ENCODE measurements around the gene ADD2.
A peak's percentile ranks its signal among the peaks of the same experiment; 100 is the strongest.
"Not testable (repeated sequence)": the region's sequence is repeated elsewhere in the genome, so short reads cannot be mapped to it uniquely, and the experiment has no call there.

Gene ADD2

GRCh38 chr2:70630761-70631160 lies 137.2 kb downstream of the ADD2 start:
- H2BK5ac ChIP-seq (ENCODE audit: low read length): no peak overlapping the region
- no peak overlapping the region for H3K4ac ChIP-seq (ENCODE audit: low read depth, low read length)
- H4K8ac ChIP-seq (ENCODE audit: low read depth, low read length): peak overlapping the region; percentile 56
- no peak overlapping the region for H3K23ac ChIP-seq (ENCODE audit: low read length)
- H4K5ac ChIP-seq (ENCODE audit: low read length): no peak overlapping the region
- H2BK120ac ChIP-seq (ENCODE audit: low read depth, low read length): no peak overlapping the region
- no peak overlapping the region for H3K9ac ChIP-seq (ENCODE audit: low read length)
- peak overlapping the region; percentile 45 for H2BK15ac ChIP-seq (replicated peaks; ENCODE audit: low read depth)
- WGBS (ENCODE audit: extremely low coverage, insufficient coverage, low lambda C conversion rate): no CpG with 5 or more reads among the region's 1 CpG
- no peaks in the 10 kb centered on the region for H3K79me1 ChIP-seq (ENCODE audit: low read length)
- H3K36me3 ChIP-seq (ENCODE audit: control insufficient read depth, insufficient read depth, low read length): no peaks in the 10 kb centered on the region
- no peak overlapping the region for H3K4me2 ChIP-seq (ENCODE audit: low read length)
- H3K79me2 ChIP-seq (ENCODE audit: control insufficient read depth, insufficient read depth, low read length): no peaks in the 10 kb centered on the region
- H3K27me3 ChIP-seq (ENCODE audit: insufficient read depth, low read length, poor library complexity): no peaks in the 10 kb centered on the region
- peaks cover 2% of the 10 kb centered on the region for H3K4me1 ChIP-seq (ENCODE audit: control insufficient read depth, low read depth, low read length)
- H3K27ac ChIP-seq (ENCODE audit: low read depth, low read length): no peak overlapping the region
- H3K56ac ChIP-seq (ENCODE audit: low read length): no peak overlapping the region
- H3K4me3 ChIP-seq (ENCODE audit: low read length): no peak overlapping the region
- DNase-seq: no peak
- no peak overlapping the region for H3K18ac ChIP-seq (ENCODE audit: low read length)
- H2AK5ac ChIP-seq (ENCODE audit: low read length): no peak overlapping the region

GRCh38 chr2:70627211-70627898 lies 140.6 kb downstream of the ADD2 start:
- no peaks in the 10 kb centered on the region for H3K27me3 ChIP-seq (ENCODE audit: insufficient read depth, low read length, poor library complexity)
- no peak overlapping the region for H3K4ac ChIP-seq (ENCODE audit: low read depth, low read length)
- peak overlapping the region; percentile 47 for H3K56ac ChIP-seq (ENCODE audit: low read length)
- H3K36me3 ChIP-seq (ENCODE audit: control insufficient read depth, insufficient read depth, low read length): no peaks in the 10 kb centered on the region
- peak overlapping the region; percentile 44 for H3K9ac ChIP-seq (ENCODE audit: low read length)
- no peak overlapping the region for H3K4me3 ChIP-seq (ENCODE audit: low read length)
- no peak overlapping the region for H4K8ac ChIP-seq (ENCODE audit: low read depth, low read length)
- H3K79me2 ChIP-seq (ENCODE audit: control insufficient read depth, insufficient read depth, low read length): no peaks in the 10 kb centered on the region
- DNase-seq: no peak
- no peak overlapping the region for H2BK120ac ChIP-seq (ENCODE audit: low read depth, low read length)
- no CpG with 5 or more reads among the region's 2 CpGs for WGBS (ENCODE audit: extremely low coverage, insufficient coverage, low lambda C conversion rate)
- peaks cover 2% of the 10 kb centered on the region for H3K4me1 ChIP-seq (ENCODE audit: control insufficient read depth, low read depth, low read length)
- no peak overlapping the region for H3K23ac ChIP-seq (ENCODE audit: low read length)
- H3K79me1 ChIP-seq (ENCODE audit: low read length): no peaks in the 10 kb centered on the region
- no peak overlapping the region for H2BK5ac ChIP-seq (ENCODE audit: low read length)
- H3K27ac ChIP-seq (ENCODE audit: low read depth, low read length): peak overlapping the region; percentile 47
- no peak overlapping the region for H2BK15ac ChIP-seq (replicated peaks; ENCODE audit: low read depth)
- no peak overlapping the region for H4K5ac ChIP-seq (ENCODE audit: low read length)
- H3K4me2 ChIP-seq (ENCODE audit: low read length): no peak overlapping the region
- peak overlapping the region; percentile 60 for H3K18ac ChIP-seq (ENCODE audit: low read length)
- H2AK5ac ChIP-seq (ENCODE audit: low read length): no peak overlapping the region

DNA sequence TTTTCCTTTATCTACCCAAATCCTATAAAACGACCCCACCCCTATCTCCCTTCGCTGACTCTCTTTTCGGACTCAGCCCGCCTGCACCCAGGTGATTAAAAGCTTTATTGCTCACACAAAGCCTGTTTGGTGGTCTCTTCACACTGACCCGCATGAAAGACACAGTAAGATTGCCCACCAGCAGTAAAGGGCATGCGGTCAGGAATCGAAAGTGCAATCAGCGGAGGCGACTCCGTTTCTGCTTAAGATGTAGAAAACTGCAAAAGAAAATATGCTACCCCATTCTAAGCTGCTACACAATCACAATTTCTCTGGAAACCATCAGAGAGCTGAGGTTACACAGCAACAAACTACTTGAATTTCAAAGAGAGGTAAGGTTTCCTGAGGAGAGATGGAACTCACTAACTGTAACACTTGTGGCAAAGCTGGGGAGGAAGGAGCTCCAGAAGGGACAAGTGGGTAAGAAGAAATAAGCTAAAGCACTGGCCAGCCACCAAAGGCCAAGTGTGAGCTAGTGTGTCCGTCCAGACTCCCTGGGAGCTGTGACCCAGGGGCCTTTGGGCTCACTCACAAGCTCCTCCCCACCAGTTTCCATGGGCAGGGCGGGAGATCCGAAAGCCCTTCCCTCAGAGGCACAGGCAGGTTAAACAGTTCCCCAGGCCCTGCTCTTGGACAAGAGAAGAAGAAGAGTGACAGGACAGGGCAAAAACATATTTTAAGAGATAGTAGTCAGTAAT lies 141.6 kb downstream of the ADD2 start:
- Histone ChIP-seq H3K4me3 (ENCODE audit: low read length) (no peak overlapping the region), H2AK5ac (ENCODE audit: low read length) (no peak overlapping the region), H3K4me2 (ENCODE audit: low read length) (peak overlapping the region; percentile 0), H3K18ac (ENCODE audit: low read length) (peak overlapping the region; percentile 88), H4K8ac (ENCODE audit: low read depth, low read length) (no peak overlapping the region), H3K56ac (ENCODE audit: low read length) (peak overlapping the region; percentile 34), H3K4ac (ENCODE audit: low read depth, low read length) (peak overlapping the region; percentile 85), H3K4me1 (ENCODE audit: control insufficient read depth, low read depth, low read length) (peaks cover 2% of the 10 kb centered on the region), H3K23ac (ENCODE audit: low read length) (no peak overlapping the region), H2BK5ac (ENCODE audit: low read length) (peak overlapping the region; percentile 59), H3K79me1 (ENCODE audit: low read length) (no peaks in the 10 kb centered on the region), H3K27me3 (ENCODE audit: insufficient read depth, low read length, poor library complexity) (no peaks in the 10 kb centered on the region), H3K79me2 (ENCODE audit: control insufficient read depth, insufficient read depth, low read length) (no peaks in the 10 kb centered on the region), H2BK120ac (ENCODE audit: low read depth, low read length) (peak overlapping the region; percentile 24), H3K36me3 (ENCODE audit: control insufficient read depth, insufficient read depth, low read length) (no peaks in the 10 kb centered on the region), H2BK15ac (replicated peaks; ENCODE audit: low read depth) (peak overlapping the region; percentile 1), H3K9ac (ENCODE audit: low read length) (peak overlapping the region; percentile 57), H4K5ac (ENCODE audit: low read length) (no peak overlapping the region), H3K27ac (ENCODE audit: low read depth, low read length) (peak overlapping the region; percentile 47)
- peak; percentile 81 for DNase-seq
- whole genome bisulfite sequencing (ENCODE audit: extremely low coverage, insufficient coverage, low lambda C conversion rate): no CpG with 5 or more reads among the region's 13 CpGs

DNA sequence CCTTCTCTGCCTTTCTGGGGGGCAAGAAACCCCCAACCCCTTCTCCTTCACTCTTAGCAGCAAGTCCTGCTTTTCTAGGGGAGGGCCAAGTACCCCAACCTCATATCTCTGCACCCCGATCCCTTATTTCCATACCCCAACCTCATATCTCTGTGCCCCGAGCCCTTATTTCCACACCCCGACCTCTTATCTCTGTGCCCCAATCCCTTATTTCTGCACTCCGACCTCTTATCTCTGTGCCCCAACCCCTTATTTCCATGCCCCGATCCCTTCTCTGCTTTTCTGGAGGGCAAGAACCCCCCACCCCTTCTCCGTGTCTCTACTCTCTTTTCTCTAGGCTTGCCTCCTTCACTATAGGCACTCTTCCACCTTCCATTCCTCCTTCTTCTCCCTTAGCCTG lies 146.5 kb downstream of the ADD2 start:
- not testable (repeated sequence) for H3K4me1 ChIP-seq (ENCODE audit: control insufficient read depth, low read depth, low read length); H3K27ac ChIP-seq (ENCODE audit: low read depth, low read length); H2BK15ac ChIP-seq (replicated peaks; ENCODE audit: low read depth); H3K4me3 ChIP-seq (ENCODE audit: low read length); H3K23ac ChIP-seq (ENCODE audit: low read length); H3K9ac ChIP-seq (ENCODE audit: low read length); H3K56ac ChIP-seq (ENCODE audit: low read length); H2AK5ac ChIP-seq (ENCODE audit: low read length); H3K79me2 ChIP-seq (ENCODE audit: control insufficient read depth, insufficient read depth, low read length); H3K4me2 ChIP-seq (ENCODE audit: low read length); DNase-seq; H4K8ac ChIP-seq (ENCODE audit: low read depth, low read length); H3K27me3 ChIP-seq (ENCODE audit: insufficient read depth, low read length, poor library complexity); H2BK120ac ChIP-seq (ENCODE audit: low read depth, low read length); H2BK5ac ChIP-seq (ENCODE audit: low read length); H3K79me1 ChIP-seq (ENCODE audit: low read length); H3K36me3 ChIP-seq (ENCODE audit: control insufficient read depth, insufficient read depth, low read length); H3K4ac ChIP-seq (ENCODE audit: low read depth, low read length); H3K18ac ChIP-seq (ENCODE audit: low read length); H4K5ac ChIP-seq (ENCODE audit: low read length)
- no CpG with 5 or more reads among the region's 6 CpGs for WGBS (ENCODE audit: extremely low coverage, insufficient coverage, low lambda C conversion rate)

DNA sequence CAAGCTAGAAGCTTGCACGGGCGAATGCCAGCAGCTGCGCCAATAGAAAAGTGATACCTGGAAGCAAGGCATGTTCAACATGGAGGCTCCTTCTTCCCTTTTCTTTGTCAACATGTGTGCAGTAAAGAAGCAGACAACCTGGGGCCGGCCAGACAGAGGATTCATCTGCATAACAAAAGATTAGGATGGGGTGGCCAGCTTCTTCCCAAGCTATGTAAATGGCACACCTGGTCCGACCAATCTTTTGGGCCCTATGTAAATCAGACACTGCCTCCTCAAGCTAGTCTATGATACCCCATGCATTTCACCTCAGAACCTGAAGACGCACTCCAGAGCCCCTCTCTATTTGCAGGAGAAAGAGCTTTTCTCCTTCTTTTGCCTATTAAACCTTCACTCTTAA lies 148.0 kb downstream of the ADD2 start:
- H2BK5ac ChIP-seq (ENCODE audit: low read length): no peak overlapping the region
- H2BK15ac ChIP-seq (replicated peaks; ENCODE audit: low read depth): no peak overlapping the region
- no peak overlapping the region for H3K23ac ChIP-seq (ENCODE audit: low read length)
- no peak overlapping the region for H4K8ac ChIP-seq (ENCODE audit: low read depth, low read length)
- H3K4ac ChIP-seq (ENCODE audit: low read depth, low read length): no peak overlapping the region
- H3K27me3 ChIP-seq (ENCODE audit: insufficient read depth, low read length, poor library complexity): no peaks in the 10 kb centered on the region
- peak; percentile 14 for DNase-seq
- no peak overlapping the region for H3K9ac ChIP-seq (ENCODE audit: low read length)
- H3K18ac ChIP-seq (ENCODE audit: low read length): no peak overlapping the region
- no CpG with 5 or more reads among the region's 6 CpGs for WGBS (ENCODE audit: extremely low coverage, insufficient coverage, low lambda C conversion rate)
- no peaks in the 10 kb centered on the region for H3K79me2 ChIP-seq (ENCODE audit: control insufficient read depth, insufficient read depth, low read length)
- no peak overlapping the region for H3K4me2 ChIP-seq (ENCODE audit: low read length)
- H4K5ac ChIP-seq (ENCODE audit: low read length): no peak overlapping the region
- no peaks in the 10 kb centered on the region for H3K79me1 ChIP-seq (ENCODE audit: low read length)
- no peaks in the 10 kb centered on the region for H3K4me1 ChIP-seq (ENCODE audit: control insufficient read depth, low read depth, low read length)
- no peak overlapping the region for H3K56ac ChIP-seq (ENCODE audit: low read length)
- no peaks in the 10 kb centered on the region for H3K36me3 ChIP-seq (ENCODE audit: control insufficient read depth, insufficient read depth, low read length)
- no peak overlapping the region for H2BK120ac ChIP-seq (ENCODE audit: low read depth, low read length)
- H2AK5ac ChIP-seq (ENCODE audit: low read length): no peak overlapping the region
- H3K4me3 ChIP-seq (ENCODE audit: low read length): no peak overlapping the region
- no peak overlapping the region for H3K27ac ChIP-seq (ENCODE audit: low read depth, low read length)

All from mesendoderm (in vitro differentiated cells).